H9 (cell line): ENCODE measurements around the gene YRDC. TPM values are rescaled to one million over a fixed set of nuclear protein-coding genes. Genes with fewer than 3 reads are reported as not detected.

Experiments used
- DNase-seq: peaks from one replicate; pipeline ENCODE4 v3.0.0-alpha.2; 2017
- H2AFZ ChIP-seq: one replicate; pipeline ENCODE4 v1.6.1; 2013; ENCODE audit warnings: mild to moderate bottlenecking, low read length, control low read depth, moderate library complexity
- H2AK5ac ChIP-seq: 2 replicates; pipeline ENCODE4 v1.6.1; 2013; ENCODE audit warnings: low read length, control low read depth, mixed read lengths; ENCODE audit not compliant: insufficient read length
- H2BK120ac ChIP-seq: one replicate; pipeline ENCODE4 v1.6.1; 2013; ENCODE audit warnings: low read depth, mild to moderate bottlenecking, low read length, control low read depth, inconsistent platforms; ENCODE audit not compliant: poor library complexity, severe bottlenecking
- H2BK12ac ChIP-seq: 2 replicates; pipeline ENCODE4 v1.6.1; 2013; ENCODE audit warnings: low read length, control low read depth, mixed read lengths, low read depth; ENCODE audit not compliant: insufficient read length
- H2BK15ac ChIP-seq: 2 replicates; pipeline ENCODE4 v1.6.1; 2013; ENCODE audit warnings: low read depth, low read length, control low read depth
- H2BK20ac ChIP-seq: one replicate; pipeline ENCODE4 v1.6.1; 2013; ENCODE audit warnings: low read depth, mild to moderate bottlenecking, low read length, control low read depth, inconsistent platforms; ENCODE audit not compliant: poor library complexity, severe bottlenecking
- H2BK5ac ChIP-seq: 2 replicates; pipeline ENCODE4 v1.6.1; 2013; ENCODE audit warnings: low read length, control low read depth, mixed read lengths; ENCODE audit not compliant: insufficient read length
- H3K14ac ChIP-seq: 2 replicates; pipeline ENCODE4 v1.6.1; 2013; ENCODE audit warnings: low read length, control low read depth; ENCODE audit not compliant: insufficient read depth
- H3K18ac ChIP-seq: 2 replicates; pipeline ENCODE4 v1.6.1; 2013; ENCODE audit warnings: low read depth, mild to moderate bottlenecking, mixed read lengths, low read length, control low read depth; ENCODE audit not compliant: insufficient read length
- H3K23ac ChIP-seq: 2 replicates; pipeline ENCODE4 v1.6.1; 2013; ENCODE audit warnings: low read length, control low read depth, mixed read lengths, low read depth; ENCODE audit not compliant: insufficient read length
- H3K23me2 ChIP-seq: 2 replicates; pipeline ENCODE4 v1.6.1; 2013; ENCODE audit warnings: low read depth, mild to moderate bottlenecking, mixed read lengths, low read length, control low read depth; ENCODE audit not compliant: insufficient read length, poor library complexity, severe bottlenecking
- H3K27ac ChIP-seq: 2 replicates; pipeline ENCODE4 v1.5.1; 2013; ENCODE audit warnings: low read length, control low read depth, mixed read lengths, low read depth; ENCODE audit not compliant: insufficient read length
- H3K27me3 ChIP-seq: 2 replicates; pipeline ENCODE4 v1.6.1; 2013; ENCODE audit warnings: low read length, control low read depth, inconsistent platforms; ENCODE audit not compliant: insufficient read depth
- H3K4ac ChIP-seq: 2 replicates; pipeline ENCODE4 v1.6.1; 2013; ENCODE audit warnings: low read depth, mild to moderate bottlenecking, control low read depth, inconsistent platforms, low read length, moderate library complexity
- H3K4me1 ChIP-seq: 2 replicates; pipeline ENCODE4 v1.6.1; 2013; ENCODE audit warnings: low read length, control low read depth, inconsistent platforms; ENCODE audit not compliant: insufficient read depth
- H3K4me2 ChIP-seq: 2 replicates; pipeline ENCODE4 v1.6.1; 2013; ENCODE audit warnings: low read length, control low read depth, mixed read lengths; ENCODE audit not compliant: insufficient read length, insufficient read depth
- H3K56ac ChIP-seq: 2 replicates; pipeline ENCODE4 v1.6.1; 2013; ENCODE audit warnings: low read depth, mild to moderate bottlenecking, mixed read lengths, low read length, control low read depth; ENCODE audit not compliant: insufficient read length
- H3K79me1 ChIP-seq: 2 replicates; pipeline ENCODE4 v1.6.1; 2013; ENCODE audit warnings: low read depth, mild to moderate bottlenecking, moderate library complexity, low read length, control low read depth, inconsistent platforms; ENCODE audit not compliant: insufficient read depth, poor library complexity, severe bottlenecking
- H3K79me2 ChIP-seq: 2 replicates; pipeline ENCODE4 v1.6.1; 2013; ENCODE audit warnings: low read length, control low read depth, inconsistent platforms; ENCODE audit not compliant: insufficient read depth
- H3K9ac ChIP-seq: 2 replicates; pipeline ENCODE4 v1.6.1; 2013; ENCODE audit warnings: low read length, control low read depth, mixed read lengths; ENCODE audit not compliant: insufficient read length; ENCODE audit errors: extremely low read depth
- H3K9me3 ChIP-seq: one replicate; pipeline ENCODE4 v1.6.1; 2013; ENCODE audit warnings: low read depth, low read length, inconsistent platforms; ENCODE audit not compliant: control insufficient read depth
- H3T11ph ChIP-seq: one replicate; pipeline ENCODE4 v1.6.1; 2013; ENCODE audit warnings: mild to moderate bottlenecking, low read length, control low read depth, inconsistent platforms
- H4K20me1 ChIP-seq: one replicate; pipeline ENCODE4 v1.6.1; 2013; ENCODE audit not compliant: control insufficient read depth, insufficient read length, insufficient read depth
- H4K5ac ChIP-seq: 2 replicates; pipeline ENCODE4 v1.6.1; 2013; ENCODE audit warnings: low read depth, mild to moderate bottlenecking, mixed read lengths, low read length, control low read depth; ENCODE audit not compliant: insufficient read length
- H4K8ac ChIP-seq: replicated peaks from 2 replicates; pipeline ENCODE4 v1.6.1; 2013; ENCODE audit warnings: low read length, control low read depth, mixed read lengths, low read depth; ENCODE audit not compliant: insufficient read length
- H4K91ac ChIP-seq: 2 replicates; pipeline ENCODE4 v1.6.1; 2013; ENCODE audit warnings: low read depth, mild to moderate bottlenecking, moderate library complexity, mixed read lengths, low read length, control low read depth; ENCODE audit not compliant: insufficient read length
- H3K27ac Mint-ChIP-seq, 3 experiments: 2 replicates in 2 of 3; 3 replicates in 1 of 3; pipeline ENCODE4 v1.8.0; 2020 to 2021; ENCODE audit warnings: mixed read lengths in 3 of 3, mild to moderate bottlenecking in 1 of 3, moderate library complexity in 1 of 3
- H3K27me3 Mint-ChIP-seq: 2 replicates; pipeline ENCODE4 v1.8.0; 2021; ENCODE audit warnings: low read depth, mild to moderate bottlenecking, moderate library complexity, mixed read lengths
- H3K36me3 Mint-ChIP-seq, 3 experiments: 2 replicates in 2 of 3; 3 replicates in 1 of 3; pipeline ENCODE4 v1.8.0; 2020 to 2021; ENCODE audit warnings: low read depth in 3 of 3, mixed read lengths in 3 of 3; ENCODE audit not compliant: insufficient read depth in 1 of 3
- H3K4me1 Mint-ChIP-seq, 2 experiments: 2 replicates each; pipeline ENCODE4 v1.8.0; 2020; ENCODE audit warnings: mixed read lengths in 2 of 2
- H3K4me3 Mint-ChIP-seq, 2 experiments: 2 replicates in 1 of 2; 3 replicates in 1 of 2; pipeline ENCODE4 v1.8.0; 2020 to 2021; ENCODE audit warnings: mild to moderate bottlenecking in 2 of 2, mixed read lengths in 2 of 2, moderate library complexity in 1 of 2
- H3K9me3 Mint-ChIP-seq, 2 experiments: 2 replicates in 1 of 2; 3 replicates in 1 of 2; pipeline ENCODE4 v1.8.0; 2020; ENCODE audit warnings: mild to moderate bottlenecking in 2 of 2, mixed read lengths in 2 of 2, moderate library complexity in 1 of 2
- CTCF ChIP-seq: fragments of 200-600 bp; sonication (generic); conservative IDR thresholded peaks from 3 replicates; pipeline ENCODE4 v1.8.0; 2021; ENCODE audit warnings: antibody characterized with exemption, mild to moderate bottlenecking
- WGBS: extraction: QIAGEN DNeasy Blood & Tissue Kit; methylation state at CpG from one replicate; pipeline ENCODE4 v1.1.7; 2013; ENCODE audit warnings: missing lambda C conversion rate, low lambda C conversion rate, mixed read lengths; ENCODE audit not compliant: insufficient read length; ENCODE audit errors: extremely low coverage; 5-methylcytosine and 5-hydroxymethylcytosine counted together
- total RNA-seq: library from RNA; stranded (reverse); gene quantifications from 2 replicates; pipeline ENCODE4 v1.2.1, GENCODE V29; 2021

Gene YRDC
- total RNA-seq, 1 experiment from 2014 or later, result 28.0 TPM

GRCh38 chr1:37765916-37766664 lies 41.9 kb downstream of the YRDC start:
- peak; percentile 56 for DNase-seq
- no peaks in the 10 kb centered on the region for H3K79me2 ChIP-seq
- no peak overlapping the region for H2AFZ ChIP-seq
- H3K79me1 ChIP-seq, result no peaks in the 10 kb centered on the region
- peak overlapping the region; percentile 80 for H3K4me2 ChIP-seq
- H4K8ac ChIP-seq, result no peak overlapping the region
- H3K56ac ChIP-seq, result no peak overlapping the region
- no peak overlapping the region for H3K14ac ChIP-seq
- no peak overlapping the region for H3K23ac ChIP-seq
- peak; percentile 46; the same call in 2 of the 3 replicates for TF ChIP-seq CTCF
- no peak overlapping the region for H3T11ph ChIP-seq
- H2AK5ac ChIP-seq, result no peak overlapping the region
- Mint-ChIP-seq H3K27me3 (peaks cover under 1% of the 10 kb centered on the region), H3K27ac (no peak overlapping the region), H3K4me3 (peak overlapping the region; percentile 57 to 88), H3K36me3 (no peaks in the 10 kb centered on the region), H3K9me3 (no peaks in the 10 kb centered on the region; a peak in 1 of 5 replicates), H3K4me1 (peaks cover 26 to 30% of the 10 kb centered on the region in 2 experiments)
- no peak overlapping the region for H4K5ac ChIP-seq
- no peak overlapping the region for H2BK20ac ChIP-seq
- H3K23me2 ChIP-seq, result peaks cover 19% of the 10 kb centered on the region
- no peaks in the 10 kb centered on the region for H3K9me3 ChIP-seq
- H3K27ac ChIP-seq, result no peak overlapping the region
- H3K18ac ChIP-seq, result no peak overlapping the region
- peaks cover 4% of the 10 kb centered on the region; the same call in 1 of the 2 replicates for H3K4me1 ChIP-seq
- WGBS, result no CpG with 5 or more reads among the region's 27 CpGs
- H3K27me3 ChIP-seq, result peaks cover 25% of the 10 kb centered on the region
- H2BK120ac ChIP-seq, result no peak overlapping the region
- no peak overlapping the region for H2BK12ac ChIP-seq
- no peak overlapping the region for H2BK5ac ChIP-seq
- no peak overlapping the region for H3K9ac ChIP-seq
- no peaks in the 10 kb centered on the region for H4K20me1 ChIP-seq
- no peak overlapping the region for H3K4ac ChIP-seq
- no peak overlapping the region for H2BK15ac ChIP-seq
- no peak overlapping the region for H4K91ac ChIP-seq
